IMR-90 (cell line): Measurements from ENCODE around the gene TNFRSF4. TPM values are rescaled to one million over a fixed set of nuclear protein-coding genes. Genes with fewer than 3 reads are reported as not detected.

Source experiments
- ATAC-seq: fragments of 200-7000 bp; cut with Tn5 transposase; 2 replicates; pipeline ENCODE4 v1.9.1; 2020; ENCODE audit warnings: low read depth, mild to moderate bottlenecking, moderate library complexity
- BruUV-seq: library from RNA; stranded (reverse); fragments of 400-500 nt; replicated peaks from 2 replicates; lab custom pipeline; 2021; lab: Mats Ljungman, UMichigan
- CTCF ChIA-PET: fragments of 300-600 bp; formaldehyde crosslinking; extraction: SDS; loops from one replicate; lab custom pipeline; 2021; ENCODE audit warnings: antibody characterized with exemption; lab: Yijun Ruan, JAX
- POLR2A ChIA-PET: fragments of 300-600 bp; sonication (Branson Sonifier 250); formaldehyde crosslinking; loops from one replicate; lab custom pipeline; 2022; ENCODE audit warnings: antibody characterized with exemption; ENCODE audit not compliant: unreplicated experiment; lab: Charles Lee
- DNase-seq: peaks from one replicate; pipeline ENCODE4 v3.0.0; 2013
- H2AFZ ChIP-seq: replicated peaks from 2 replicates; pipeline ENCODE3; 2013; ENCODE audit warnings: low read length, mild to moderate bottlenecking; ENCODE audit not compliant: poor library complexity
- H2AK5ac ChIP-seq: 2 replicates; pipeline ENCODE4 v1.6.1; 2013; ENCODE audit warnings: low read depth, low read length, inconsistent platforms
- H2AK9ac ChIP-seq: replicated peaks from 2 replicates; pipeline ENCODE3; 2013; ENCODE audit warnings: mild to moderate bottlenecking, low read depth, low read length, moderate library complexity; ENCODE audit not compliant: poor library complexity
- H2BK120ac ChIP-seq: 2 replicates; pipeline ENCODE4 v1.6.1; 2013; ENCODE audit warnings: low read depth, low read length, inconsistent platforms
- H2BK15ac ChIP-seq: 3 replicates; pipeline ENCODE4 v1.6.1; 2013; ENCODE audit warnings: low read depth, low read length, inconsistent platforms
- H2BK20ac ChIP-seq: 2 replicates; pipeline ENCODE4 v1.6.1; 2013; ENCODE audit warnings: low read depth, mild to moderate bottlenecking, inconsistent platforms, low read length, moderate library complexity
- H2BK5ac ChIP-seq: 2 replicates; pipeline ENCODE4 v1.6.1; 2013; ENCODE audit warnings: mild to moderate bottlenecking, low read depth, low read length, inconsistent platforms; ENCODE audit not compliant: poor library complexity, severe bottlenecking
- H3K14ac ChIP-seq: replicated peaks from 2 replicates; pipeline ENCODE4 v1.6.1; 2013; ENCODE audit warnings: low read depth, low read length, inconsistent platforms
- H3K18ac ChIP-seq: 2 replicates; pipeline ENCODE4 v1.6.1; 2013; ENCODE audit warnings: low read depth, low read length, control low read depth
- H3K23ac ChIP-seq: 2 replicates; pipeline ENCODE4 v1.6.1; 2013; ENCODE audit warnings: low read depth, low read length, inconsistent platforms
- H3K27ac ChIP-seq: 2 replicates; pipeline ENCODE4 v1.5.1; 2013; ENCODE audit warnings: mild to moderate bottlenecking, control low read depth, low read length; ENCODE audit not compliant: insufficient read depth
- H3K27me3 ChIP-seq: 2 replicates; pipeline ENCODE4 v1.6.1; 2013; ENCODE audit warnings: low read length; ENCODE audit not compliant: control insufficient read depth, insufficient read depth
- H3K36me3 ChIP-seq: 2 replicates; pipeline ENCODE4 v1.6.1; 2013; ENCODE audit warnings: low read length, mixed read lengths; ENCODE audit not compliant: control insufficient read depth, insufficient read depth
- H3K4ac ChIP-seq: 2 replicates; pipeline ENCODE4 v1.6.1; 2013; ENCODE audit warnings: low read depth, low read length, inconsistent platforms
- H3K4me1 ChIP-seq: 2 replicates; pipeline ENCODE4 v1.6.1; 2013; ENCODE audit warnings: low read length, mixed read lengths; ENCODE audit not compliant: control insufficient read depth, insufficient read depth
- H3K4me2 ChIP-seq: 2 replicates; pipeline ENCODE4 v1.6.1; 2013; ENCODE audit warnings: low read depth, mild to moderate bottlenecking, control low read depth, low read length, moderate library complexity
- H3K4me3 ChIP-seq: 2 replicates; pipeline ENCODE4 v1.5.1; 2013; ENCODE audit warnings: low read depth, mild to moderate bottlenecking, control low read depth, low read length, moderate library complexity; ENCODE audit not compliant: insufficient read depth
- H3K56ac ChIP-seq: 2 replicates; pipeline ENCODE4 v1.6.1; 2013; ENCODE audit warnings: low read length, inconsistent platforms; ENCODE audit not compliant: insufficient read depth; ENCODE audit errors: extremely low read depth
- H3K79me1 ChIP-seq, 2 experiments: 2 replicates each; pipeline ENCODE4 v1.6.1; 2013; ENCODE audit warnings: low read length in 2 of 2, inconsistent platforms in 1 of 2, low read depth in 1 of 2
- H3K9ac ChIP-seq: 2 replicates; pipeline ENCODE4 v1.6.1; 2013; ENCODE audit warnings: low read depth, low read length, control low read depth
- H3K9me1 ChIP-seq: 2 replicates; pipeline ENCODE4 v1.6.1; 2013; ENCODE audit warnings: low read length, inconsistent platforms; ENCODE audit not compliant: insufficient read depth
- H3K9me3 ChIP-seq: 2 replicates; pipeline ENCODE4 v1.6.1; 2013; ENCODE audit warnings: low read length; ENCODE audit not compliant: control insufficient read depth, insufficient read depth
- H4K20me1 ChIP-seq: 2 replicates; pipeline ENCODE4 v1.6.1; 2013; ENCODE audit warnings: low read length, inconsistent platforms; ENCODE audit not compliant: insufficient read depth
- H4K5ac ChIP-seq: 2 replicates; pipeline ENCODE4 v1.6.1; 2013; ENCODE audit warnings: mild to moderate bottlenecking, low read depth, low read length, control low read depth
- H4K8ac ChIP-seq, 2 experiments: 2 replicates each; pipeline ENCODE4 v1.6.1; 2013; ENCODE audit warnings: low read depth in 2 of 2, low read length in 2 of 2, control low read depth in 1 of 2, inconsistent platforms in 1 of 2
- H4K91ac ChIP-seq: 2 replicates; pipeline ENCODE4 v1.6.1; 2013; ENCODE audit warnings: low read depth, low read length, inconsistent platforms; ENCODE audit not compliant: insufficient read depth
- CEBPB ChIP-seq: IDR thresholded peaks from 2 replicates; pipeline ENCODE4 v1.6.1; 2012; ENCODE audit warnings: low read depth, low read length, improper control_type of control experiment
- CHD1 ChIP-seq: IDR thresholded peaks from 2 replicates; pipeline ENCODE4 v1.6.1; 2012; ENCODE audit warnings: low read depth, low read length, improper control_type of control experiment
- FOS ChIP-seq: fragments of 150-350 bp; IDR thresholded peaks from 2 replicates; pipeline ENCODE4 v1.6.1; 2016; ENCODE audit warnings: low read depth, low read length
- NFE2L2 ChIP-seq: fragments of 150-350 bp; IDR thresholded peaks from 2 replicates; pipeline ENCODE4 v1.6.1; 2016; ENCODE audit warnings: low read depth, mild to moderate bottlenecking, low read length
- RCOR1 ChIP-seq: IDR thresholded peaks from 2 replicates; pipeline ENCODE4 v1.6.1; 2012; ENCODE audit warnings: mild to moderate bottlenecking, low read length, improper control_type of control experiment; ENCODE audit not compliant: insufficient replicate concordance
- RFX5 ChIP-seq: IDR thresholded peaks from 2 replicates; pipeline ENCODE4 v1.8.0; 2012; ENCODE audit warnings: low read depth, mild to moderate bottlenecking, low read length, moderate library complexity
- USF2 ChIP-seq: fragments of 150-350 bp; IDR thresholded peaks from 2 replicates; pipeline ENCODE4 v1.6.1; 2017; ENCODE audit warnings: mild to moderate bottlenecking, antibody characterized with exemption, low read length, low read depth
- WGBS, 2 experiments: methylation state at CpG; one replicate each; pipeline versions ENCODE4 v1.1.5 to v1.1.7; 2013; ENCODE audit warnings: missing lambda C conversion rate in 2 of 2; ENCODE audit not compliant: insufficient read length in 1 of 2; ENCODE audit errors: extremely low coverage in 2 of 2; 5-methylcytosine and 5-hydroxymethylcytosine counted together
- dilution Hi-C: fragments of 300-500 bp; cut with HindIII; formaldehyde crosslinking; loops from one replicate; pipeline ENCODE4 v1.14.3; 2018; ENCODE audit warnings: low sequenced_read_pairs; ENCODE audit not compliant: unreplicated experiment
- in situ Hi-C: fragments of 300-500 bp; cut with MboI; formaldehyde crosslinking; loops from 3 replicates; pipeline ENCODE4 v1.14.3; 2019; ENCODE audit warnings: low sequenced_read_pairs, inconsistent platforms, mixed read lengths
- intact Hi-C: fragments of 100-400 bp; cut with micrococcal nuclease; formaldehyde crosslinking; loops from 2 replicates; pipeline ENCODE4 v1.10.0; 2022
- polyA plus RNA-seq, 3 experiments: library from polyadenylated mRNA; depleted of rRNA; stranded (reverse); fragments of >200 nt; gene quantifications; 2 replicates each; pipeline ENCODE4 v1.2.3, GENCODE V29; 2012; ENCODE audit warnings: low replicate concordance in 1 of 3
- total RNA-seq: library from RNA; depleted of rRNA; stranded (reverse); fragments of >200 nt; gene quantifications from 2 replicates; pipeline ENCODE4 v1.2.3, GENCODE V29; 2012
- TF ChIP-seq, protein P1 (sequence below): conservative IDR thresholded peaks from 2 replicates; pipeline ENCODE4 v1.5.1; 2012; ENCODE audit warnings: mild to moderate bottlenecking, low read depth, low read length, improper control_type of control experiment

TNFRSF4 gene
- total and polyA plus RNA-seq, 2 of the 4 experiments (the other 2 are of a cell fraction), result 0.15 TPM; not detected in 1

- TF ChIP-seq, protein P1, sequence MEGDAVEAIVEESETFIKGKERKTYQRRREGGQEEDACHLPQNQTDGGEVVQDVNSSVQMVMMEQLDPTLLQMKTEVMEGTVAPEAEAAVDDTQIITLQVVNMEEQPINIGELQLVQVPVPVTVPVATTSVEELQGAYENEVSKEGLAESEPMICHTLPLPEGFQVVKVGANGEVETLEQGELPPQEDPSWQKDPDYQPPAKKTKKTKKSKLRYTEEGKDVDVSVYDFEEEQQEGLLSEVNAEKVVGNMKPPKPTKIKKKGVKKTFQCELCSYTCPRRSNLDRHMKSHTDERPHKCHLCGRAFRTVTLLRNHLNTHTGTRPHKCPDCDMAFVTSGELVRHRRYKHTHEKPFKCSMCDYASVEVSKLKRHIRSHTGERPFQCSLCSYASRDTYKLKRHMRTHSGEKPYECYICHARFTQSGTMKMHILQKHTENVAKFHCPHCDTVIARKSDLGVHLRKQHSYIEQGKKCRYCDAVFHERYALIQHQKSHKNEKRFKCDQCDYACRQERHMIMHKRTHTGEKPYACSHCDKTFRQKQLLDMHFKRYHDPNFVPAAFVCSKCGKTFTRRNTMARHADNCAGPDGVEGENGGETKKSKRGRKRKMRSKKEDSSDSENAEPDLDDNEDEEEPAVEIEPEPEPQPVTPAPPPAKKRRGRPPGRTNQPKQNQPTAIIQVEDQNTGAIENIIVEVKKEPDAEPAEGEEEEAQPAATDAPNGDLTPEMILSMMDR, result no peak
Observed at GRCh38 chr1:1259119-1259488, 45.2 kb upstream of the TNFRSF4 start (continued).

DNA sequence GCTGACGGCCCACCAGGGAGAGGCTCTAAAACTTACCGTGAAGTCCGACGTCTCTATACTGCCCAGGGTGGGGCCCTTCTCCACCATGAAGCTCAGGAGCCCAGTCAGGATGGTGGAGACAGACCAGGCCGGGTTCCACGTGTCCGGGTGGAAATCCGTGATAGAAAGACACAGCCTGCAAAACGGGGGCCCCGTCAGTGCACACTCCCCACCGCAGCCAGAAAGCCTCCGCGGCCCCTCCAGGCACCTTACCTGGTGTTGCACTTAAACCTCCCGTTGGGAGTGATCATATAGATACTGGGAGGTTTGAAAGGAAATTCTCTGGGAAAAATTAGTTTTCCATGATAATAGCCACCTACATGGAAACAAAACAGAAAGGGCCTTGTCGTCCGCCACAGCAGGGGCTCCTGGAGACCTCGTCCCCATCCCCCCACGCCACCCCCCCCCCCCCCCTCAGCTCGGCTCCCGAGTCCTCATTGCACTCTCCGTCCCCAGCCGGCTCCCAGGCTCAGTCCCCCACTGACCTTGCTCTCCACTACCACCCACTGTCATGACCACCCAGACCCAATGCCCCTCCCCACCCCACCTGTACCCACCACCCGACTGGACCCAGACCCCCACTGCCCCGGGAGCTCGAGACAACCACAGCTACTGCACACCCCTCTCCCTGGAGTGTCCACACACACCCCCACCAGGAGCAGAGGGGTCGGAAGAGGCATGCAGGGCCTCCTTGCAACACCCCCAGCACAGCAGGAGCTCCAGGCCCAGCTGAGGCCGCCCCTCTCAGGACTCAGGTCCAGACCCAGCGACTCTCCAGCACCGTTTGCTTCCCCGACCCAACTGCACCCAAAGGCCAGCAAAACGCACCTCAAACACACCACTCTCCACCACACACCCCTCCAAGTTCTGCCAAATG is 43.3 kb upstream of the TNFRSF4 start:
- H3K79me1 ChIP-seq, result peaks cover 15 to 69% of the 10 kb centered on the region in 2 experiments
- 0 out of 4 replicates have a peak overlapping the region, but pooled peaks of 1 of the 2 experiments have one; percentile 9 for H4K8ac ChIP-seq
- no peak overlapping the region for H3K14ac ChIP-seq
- no peak overlapping the region for H3K23ac ChIP-seq
- no peak overlapping the region for H3K18ac ChIP-seq
- dilution Hi-C loops, result no loop called here
- TF ChIP-seq RCOR1 (no peak), NFE2L2 (no peak), CEBPB (no peak), USF2 (no peak), CHD1 (no peak), RFX5 (no peak), FOS (no peak)
- in situ Hi-C loops, result no loop called here
- no peak overlapping the region for H2AK9ac ChIP-seq
- no peak overlapping the region for H3K4me3 ChIP-seq
- no peak overlapping the region for H3K4me2 ChIP-seq
- peaks cover 16% of the 10 kb centered on the region for H3K4me1 ChIP-seq
- ATAC-seq, result no peak
- peaks cover 75% of the 10 kb centered on the region for H3K36me3 ChIP-seq
- DNase-seq, result no peak
- H4K91ac ChIP-seq, result no peak overlapping the region
- no peak overlapping the region for H2AK5ac ChIP-seq
- intact Hi-C loops, result no loop called here
- no peaks in the 10 kb centered on the region for H3K27me3 ChIP-seq
- 0 out of 2 replicates have a peak overlapping the region, but pooled peaks have one; percentile 20 for H3K27ac ChIP-seq
- no peak overlapping the region for H3K56ac ChIP-seq
- CTCF ChIA-PET, result no interaction called here
- POLR2A ChIA-PET, result no interaction called here
- no peak overlapping the region for H3K4ac ChIP-seq
- peak overlapping the region; percentile 29; the same call in 1 of the 2 replicates for H4K5ac ChIP-seq
- H2BK15ac ChIP-seq, result no peak overlapping the region
- no peak overlapping the region for H2BK5ac ChIP-seq
- peaks cover 10% of the 10 kb centered on the region for H4K20me1 ChIP-seq
- BruUV-seq, result no TSS peak
- H2BK120ac ChIP-seq, result no peak overlapping the region
- 100% methylated on average over 5 of the region's 31 CpGs; no CpG with 5 or more reads in 1 of the 2 experiments for WGBS, 2 experiments
- H3K9me1 ChIP-seq, result peaks cover 19% of the 10 kb centered on the region
- no peaks in the 10 kb centered on the region for H3K9me3 ChIP-seq
- no peak overlapping the region for H2AFZ ChIP-seq
- H3K9ac ChIP-seq, result no peak overlapping the region
- no peak overlapping the region for H2BK20ac ChIP-seq
